Astrocyte (in vitro differentiated cells and primary cell): Measurements from ENCODE around the gene CDK6. TPM values are rescaled to one million over a fixed set of nuclear protein-coding genes. Genes with fewer than 3 reads are reported as not detected.
A peak's percentile ranks its signal among the peaks of the same experiment; 100 is the strongest.

Source experiments
- DNase-seq: peaks from one replicate; pipeline ENCODE4 v3.0.0-alpha.2; 2010; ENCODE audit warnings: low read depth
- FAIRE-seq: peaks from 2 replicates; lab custom pipeline; 2011; peaks lifted over from hg19 to GRCh38; lab: Jason Lieb, UNC
- H2AFZ ChIP-seq: 2 replicates; pipeline ENCODE4 v1.6.0; 2012; ENCODE audit warnings: low read depth, low read length, inconsistent platforms
- H3K27ac ChIP-seq: 2 replicates; pipeline ENCODE4 v1.5.1; 2011; ENCODE audit warnings: low read depth, low read length, inconsistent platforms
- H3K27me3 ChIP-seq: 2 replicates; pipeline ENCODE4 v1.6.0; 2011; ENCODE audit warnings: low read length, inconsistent platforms; ENCODE audit not compliant: insufficient read depth
- H3K36me3 ChIP-seq: 2 replicates; pipeline ENCODE4 v1.5.1; 2011; ENCODE audit warnings: low read length, inconsistent platforms; ENCODE audit not compliant: insufficient read depth
- H3K4me1 ChIP-seq: 2 replicates; pipeline ENCODE4 v1.5.1; 2011; ENCODE audit warnings: low read length, inconsistent platforms; ENCODE audit not compliant: insufficient read depth
- H3K4me2 ChIP-seq: 2 replicates; pipeline ENCODE4 v1.6.0; 2012; ENCODE audit warnings: low read length, inconsistent platforms
- H3K4me3 ChIP-seq: 2 replicates; pipeline ENCODE4 v1.5.1; 2011; ENCODE audit warnings: low read depth, mild to moderate bottlenecking, low read length, inconsistent platforms; ENCODE audit not compliant: insufficient read depth
- H3K79me2 ChIP-seq: 2 replicates; pipeline ENCODE4 v1.6.0; 2012; ENCODE audit warnings: mild to moderate bottlenecking, low read length, inconsistent platforms; ENCODE audit not compliant: insufficient read depth
- H3K9ac ChIP-seq: 2 replicates; pipeline ENCODE4 v1.6.0; 2012; ENCODE audit warnings: mild to moderate bottlenecking, low read length, inconsistent platforms
- H3K9me3 ChIP-seq: 2 replicates; pipeline ENCODE4 v1.5.1; 2012; ENCODE audit warnings: low read depth, mild to moderate bottlenecking, low read length, inconsistent platforms; ENCODE audit not compliant: insufficient read depth
- H4K20me1 ChIP-seq: 2 replicates; pipeline ENCODE4 v1.6.0; 2012; ENCODE audit warnings: low read length, inconsistent platforms; ENCODE audit not compliant: insufficient read depth
- H3K27ac Mint-ChIP-seq: one replicate; pipeline ENCODE4 v1.8.0; 2021; ENCODE audit warnings: mild to moderate bottlenecking, mixed read lengths; ENCODE audit not compliant: unreplicated experiment
- H3K27me3 Mint-ChIP-seq: one replicate; pipeline ENCODE4 v1.8.0; 2021; ENCODE audit warnings: low read depth, mixed read lengths; ENCODE audit not compliant: unreplicated experiment
- H3K36me3 Mint-ChIP-seq: one replicate; pipeline ENCODE4 v1.8.0; 2021; ENCODE audit warnings: low read depth, mixed read lengths; ENCODE audit not compliant: unreplicated experiment
- H3K4me1 Mint-ChIP-seq: one replicate; pipeline ENCODE4 v1.8.0; 2021; ENCODE audit warnings: low read depth, mixed read lengths; ENCODE audit not compliant: unreplicated experiment
- H3K4me3 Mint-ChIP-seq: one replicate; pipeline ENCODE4 v1.8.0; 2021; ENCODE audit warnings: mild to moderate bottlenecking, moderate library complexity, mixed read lengths; ENCODE audit not compliant: unreplicated experiment
- H3K9me3 Mint-ChIP-seq: one replicate; pipeline ENCODE4 v1.8.0; 2021; ENCODE audit warnings: mild to moderate bottlenecking, mixed read lengths; ENCODE audit not compliant: unreplicated experiment
- CTCF ChIP-seq: IDR thresholded peaks from 2 replicates; pipeline ENCODE4 v1.5.1; 2011; ENCODE audit warnings: low read depth, mild to moderate bottlenecking, inconsistent platforms, low read length, moderate library complexity; ENCODE audit not compliant: insufficient read depth
- EZH2 ChIP-seq: IDR thresholded peaks from 2 replicates; pipeline ENCODE4 v1.6.1; 2012; ENCODE audit warnings: mild to moderate bottlenecking, low read length, inconsistent platforms; ENCODE audit not compliant: insufficient read depth
- total RNA-seq: library from RNA; stranded (reverse); gene quantifications from 2 replicates; pipeline ENCODE4 v1.2.1, GENCODE V29; 2021

The CDK6 gene
- total RNA-seq, 1 donor from 2014 or later: 160 TPM

DNA sequence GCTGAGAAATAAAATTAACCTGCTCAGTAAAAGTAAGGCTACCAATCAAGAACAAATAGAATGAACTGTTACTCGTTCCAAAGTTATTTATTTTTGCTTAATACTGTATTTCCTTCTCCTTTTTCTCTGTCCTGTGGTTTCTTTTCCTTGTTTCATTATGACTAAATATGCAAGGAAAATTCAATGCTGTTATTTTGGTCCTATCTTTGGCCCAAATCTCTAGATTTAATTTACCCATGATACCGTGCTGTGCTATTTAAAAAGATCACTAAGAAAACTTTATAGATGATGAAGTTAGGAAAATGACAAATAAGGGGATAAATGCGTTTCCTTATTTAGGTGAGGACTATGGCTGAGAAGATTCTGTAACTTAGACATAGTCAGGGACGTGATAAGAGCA is 200.8 kb downstream of the CDK6 start:
- H2AFZ ChIP-seq: no peak overlapping the region
- H3K4me3 ChIP-seq: no peak overlapping the region
- TF ChIP-seq CTCF (no peak), EZH2 (no peak)
- H3K4me3 Mint-ChIP-seq: no peak overlapping the region
- H3K27me3 Mint-ChIP-seq: no peaks in the 10 kb centered on the region
- DNase-seq: no peak
- peak overlapping the region; percentile 76 for H3K9ac ChIP-seq
- peaks cover 53% of the 10 kb centered on the region for H3K79me2 ChIP-seq
- peak overlapping the region; percentile 95 for H3K27ac ChIP-seq
- peaks cover 51% of the 10 kb centered on the region for H3K4me1 Mint-ChIP-seq
- H3K27ac Mint-ChIP-seq: peak overlapping the region; percentile 72
- peak; percentile 72 for FAIRE-seq
- H3K36me3 ChIP-seq: no peaks in the 10 kb centered on the region
- H3K9me3 ChIP-seq: no peaks in the 10 kb centered on the region
- H3K9me3 Mint-ChIP-seq: no peaks in the 10 kb centered on the region
- no peaks in the 10 kb centered on the region for H3K27me3 ChIP-seq
- H3K4me1 ChIP-seq: peaks cover 44% of the 10 kb centered on the region
- peak overlapping the region; percentile 78 for H3K4me2 ChIP-seq
- H4K20me1 ChIP-seq: no peaks in the 10 kb centered on the region
- peaks cover 6% of the 10 kb centered on the region for H3K36me3 Mint-ChIP-seq

DNA sequence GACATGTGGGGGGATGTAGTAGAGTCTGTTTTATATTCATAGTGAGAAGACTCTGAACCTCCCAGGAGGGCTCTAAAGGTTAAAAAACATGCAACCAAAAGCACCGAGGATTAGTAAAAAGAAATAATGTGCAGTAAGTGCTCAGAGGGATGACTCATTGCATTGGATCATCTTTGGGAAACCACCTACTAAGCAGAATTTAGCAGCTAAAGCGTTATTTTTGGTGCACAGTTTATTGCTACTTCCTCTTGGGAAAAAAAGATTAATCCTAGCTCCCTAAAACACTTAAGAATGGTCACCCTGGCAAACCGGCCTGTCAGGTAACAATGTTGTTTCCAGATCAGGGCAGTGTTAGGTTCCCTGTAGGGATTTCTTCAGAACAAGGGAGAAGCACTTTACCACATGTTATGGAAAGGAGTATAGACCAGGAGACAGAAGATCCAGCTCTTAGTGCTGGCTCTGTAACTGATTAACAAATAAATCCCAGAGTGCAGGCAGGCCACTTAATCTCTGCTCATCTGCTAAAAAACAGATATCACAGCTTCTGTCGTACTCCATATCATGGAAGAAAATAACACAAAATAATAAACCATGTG is 201.4 kb downstream of the CDK6 start:
- no peak for TF ChIP-seq CTCF
- no peak for TF ChIP-seq EZH2
- Histone ChIP-seq H3K36me3 (no peaks in the 10 kb centered on the region), H3K4me2 (peak overlapping the region; percentile 78), H3K4me3 (peak overlapping the region; percentile 4), H3K79me2 (peaks cover 53% of the 10 kb centered on the region), H3K9me3 (no peaks in the 10 kb centered on the region), H2AFZ (no peak overlapping the region), H3K27me3 (no peaks in the 10 kb centered on the region), H3K27ac (peak overlapping the region; percentile 95), H3K4me1 (peaks cover 44% of the 10 kb centered on the region), H4K20me1 (no peaks in the 10 kb centered on the region), H3K9ac (peak overlapping the region; percentile 76)
- peak; percentile 82 for FAIRE-seq
- H3K27me3 Mint-ChIP-seq: no peaks in the 10 kb centered on the region
- H3K36me3 Mint-ChIP-seq: peaks cover 6% of the 10 kb centered on the region
- H3K4me1 Mint-ChIP-seq: peaks cover 49% of the 10 kb centered on the region
- H3K27ac Mint-ChIP-seq: peak overlapping the region; percentile 72
- H3K4me3 Mint-ChIP-seq: peak overlapping the region; percentile 36
- no peaks in the 10 kb centered on the region for H3K9me3 Mint-ChIP-seq
- peak; percentile 84 for DNase-seq

- Histone ChIP-seq H3K27ac (peak overlapping the region; percentile 95), H3K27me3 (no peaks in the 10 kb centered on the region), H3K4me2 (peak overlapping the region; percentile 71), H3K9me3 (no peaks in the 10 kb centered on the region), H3K79me2 (peaks cover 53% of the 10 kb centered on the region), H4K20me1 (no peaks in the 10 kb centered on the region), H2AFZ (no peak overlapping the region), H3K9ac (peak overlapping the region; percentile 43), H3K4me3 (no peak overlapping the region), H3K4me1 (peaks cover 42% of the 10 kb centered on the region), H3K36me3 (no peaks in the 10 kb centered on the region)
- TF ChIP-seq EZH2: no peak
- TF ChIP-seq CTCF: no peak
- Mint-ChIP-seq H3K36me3 (peaks cover 10% of the 10 kb centered on the region), H3K4me3 (no peak overlapping the region), H3K27me3 (no peaks in the 10 kb centered on the region), H3K9me3 (no peaks in the 10 kb centered on the region), H3K27ac (peak overlapping the region; percentile 55), H3K4me1 (peaks cover 46% of the 10 kb centered on the region)
- DNase-seq: peak; percentile 31
- no peak for FAIRE-seq
Observed at GRCh38 chr7:92634205-92634604, 202.2 kb downstream of the CDK6 start.
